GM21528 (cell line): ENCODE results near the gene LRP11.
A peak's percentile ranks its signal among the peaks of the same experiment; 100 is the strongest.
"Not testable (repeated sequence)": the region's sequence is repeated elsewhere in the genome, so short reads cannot be mapped to it uniquely, and the experiment has no call there.

Experiments
- ATAC-seq: cut with Tn5 transposase; IDR thresholded peaks from one replicate; pipeline ENCODE4 v1.9.1; 2021; ENCODE audit warnings: mild to moderate bottlenecking, moderate library complexity; ENCODE audit not compliant: unreplicated experiment, low FRiP score

LRP11 gene

GRCh38 chr6:149863698-149864577, at the start of gene LRP11:
Gene LRP11, minus strand, starts transcription at chr6:149864359. Its CDS starts 339 bp downstream, at chr6:149864020.
- ATAC-seq, result peak; percentile 91

DNA sequence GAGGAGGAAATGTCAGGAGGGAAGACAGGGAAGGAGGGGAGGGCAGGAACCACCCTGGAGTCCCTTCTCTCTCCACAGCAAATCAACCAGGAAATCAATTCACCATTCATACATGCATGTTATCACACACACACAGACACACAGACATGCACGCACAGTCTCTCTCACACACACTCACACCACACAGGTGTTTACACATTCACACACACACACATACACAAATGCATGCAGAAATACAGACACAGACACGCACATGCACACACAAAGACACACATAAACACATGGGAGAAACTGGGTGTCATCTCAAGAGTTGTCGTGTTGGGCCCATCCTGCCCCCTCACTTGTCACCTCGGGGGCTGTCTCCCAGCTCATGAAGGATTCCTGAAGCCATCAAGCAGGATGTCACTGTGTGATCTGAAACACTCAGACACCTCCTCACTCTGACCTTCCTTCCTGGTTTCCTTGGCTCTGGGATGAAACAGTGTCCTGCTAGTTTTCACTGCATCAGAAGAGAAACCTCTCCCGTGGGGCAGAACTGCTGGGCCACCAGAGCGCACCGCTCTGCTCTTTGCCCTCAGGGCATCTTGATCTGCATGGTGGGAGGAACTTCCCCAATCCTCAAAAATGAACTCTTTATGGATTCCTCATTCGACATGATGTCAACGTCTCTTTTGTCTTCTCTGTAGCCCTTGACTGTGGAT, 49.5 kb upstream of the LRP11 start:
- no peak for ATAC-seq

GRCh38 chr6:149913085-149913484, 48.9 kb upstream of the LRP11 start:
- no peak for ATAC-seq

- not testable (repeated sequence) for ATAC-seq
These were observed 48.5 kb upstream of the LRP11 start for GRCh38 chr6:149912680-149913079.

- no peak for ATAC-seq
These were observed 46.6 kb upstream of the LRP11 start for GRCh38 chr6:149910721-149911151.

DNA sequence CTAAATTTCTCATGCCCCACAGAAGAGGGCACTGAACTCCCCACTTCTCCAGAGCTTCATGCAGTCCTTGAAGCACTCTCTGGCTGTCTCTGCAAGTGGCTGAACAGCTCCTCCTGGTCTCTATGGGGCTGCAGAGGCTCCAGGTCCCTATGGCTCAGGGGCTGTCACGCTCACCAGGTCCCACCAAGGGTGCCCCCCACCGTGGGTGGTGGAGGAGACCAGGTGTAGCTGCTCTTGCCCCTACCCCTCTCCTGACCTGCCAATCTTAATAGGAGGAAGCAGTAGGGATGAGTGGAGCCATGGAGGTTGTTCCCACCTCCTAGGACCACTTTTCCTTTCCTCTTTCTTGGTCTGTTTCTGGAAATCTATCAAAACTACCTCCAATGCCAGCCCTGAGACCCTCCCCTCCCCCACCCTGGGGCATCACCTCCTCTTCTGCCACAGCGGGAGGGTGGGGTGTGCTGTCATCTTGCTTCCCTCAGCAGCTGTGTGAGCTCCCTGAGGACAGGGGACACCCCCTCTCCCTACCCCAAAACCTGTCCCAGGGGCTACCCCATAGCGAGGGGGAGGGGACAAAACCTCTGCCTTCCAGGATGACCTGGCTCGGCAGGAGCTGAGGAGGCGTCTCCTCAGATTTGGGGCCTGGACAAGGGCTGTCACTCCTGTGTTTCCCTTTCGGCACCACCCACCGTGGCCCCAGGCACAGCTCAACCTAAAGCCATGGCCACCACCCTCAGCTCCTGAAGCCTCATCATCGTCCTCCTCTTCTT, 45.7 kb upstream of the LRP11 start:
- no peak for ATAC-seq

DNA sequence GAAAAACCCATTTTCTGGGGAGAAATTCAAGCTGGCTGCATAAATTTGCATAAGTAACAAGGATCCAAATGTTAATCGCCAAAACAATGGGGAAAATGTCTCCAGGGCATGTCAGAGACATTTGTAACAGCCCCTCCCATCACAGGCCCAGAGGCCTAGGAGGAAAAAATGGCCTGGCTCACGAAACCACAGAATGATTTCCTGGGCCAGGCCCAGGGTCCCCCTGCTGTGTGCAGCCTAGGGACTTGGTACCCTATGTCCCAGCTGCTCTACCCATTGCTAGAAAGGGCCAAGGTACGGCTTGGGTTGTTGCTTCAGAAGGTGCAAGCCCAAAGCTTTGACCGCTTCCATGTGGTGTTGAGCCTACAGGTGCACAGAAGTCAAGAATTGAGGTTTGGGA, 44.3 kb upstream of the LRP11 start:
- not testable (repeated sequence) for ATAC-seq

DNA sequence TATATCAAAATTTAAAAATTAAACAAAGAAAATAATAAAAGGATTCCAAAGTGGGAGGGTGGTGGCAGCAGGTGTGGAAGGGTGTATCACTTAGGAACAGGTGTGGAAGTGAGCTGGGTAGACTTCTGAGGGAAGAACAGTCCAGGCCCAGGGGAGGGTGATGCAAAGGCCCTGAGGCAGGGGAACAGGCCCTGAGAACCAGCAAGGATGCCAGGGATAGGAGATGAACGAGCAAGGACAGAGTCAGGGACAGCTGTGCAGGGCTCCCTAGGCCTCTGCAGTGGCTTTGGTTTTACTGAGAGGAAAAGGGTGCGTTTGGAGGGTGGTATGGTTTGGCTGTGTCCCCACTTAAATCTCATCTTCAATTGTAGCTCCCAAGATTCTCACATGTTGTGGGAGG, 43.2 kb upstream of the LRP11 start:
- ATAC-seq, result no peak

DNA sequence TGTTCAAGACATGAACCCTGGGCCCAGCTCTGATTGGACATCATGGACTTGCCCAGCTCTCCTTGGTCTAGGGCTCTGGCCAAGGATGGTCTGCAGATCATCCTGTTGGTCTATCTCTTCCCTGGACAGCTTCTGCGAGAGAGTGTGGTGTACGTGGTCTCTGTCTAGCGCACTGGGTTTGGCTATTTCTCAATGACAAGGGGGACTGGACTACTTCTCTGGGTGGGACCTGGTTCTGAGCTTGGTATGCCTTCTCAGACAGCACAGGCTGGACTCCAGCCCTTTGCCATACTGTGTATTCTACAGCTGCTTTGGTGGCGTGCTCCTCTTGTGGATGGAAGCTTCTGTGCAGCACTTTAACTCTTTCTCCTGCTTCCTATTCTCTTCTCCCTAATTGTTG, 42.2 kb upstream of the LRP11 start:
- no peak for ATAC-seq

DNA sequence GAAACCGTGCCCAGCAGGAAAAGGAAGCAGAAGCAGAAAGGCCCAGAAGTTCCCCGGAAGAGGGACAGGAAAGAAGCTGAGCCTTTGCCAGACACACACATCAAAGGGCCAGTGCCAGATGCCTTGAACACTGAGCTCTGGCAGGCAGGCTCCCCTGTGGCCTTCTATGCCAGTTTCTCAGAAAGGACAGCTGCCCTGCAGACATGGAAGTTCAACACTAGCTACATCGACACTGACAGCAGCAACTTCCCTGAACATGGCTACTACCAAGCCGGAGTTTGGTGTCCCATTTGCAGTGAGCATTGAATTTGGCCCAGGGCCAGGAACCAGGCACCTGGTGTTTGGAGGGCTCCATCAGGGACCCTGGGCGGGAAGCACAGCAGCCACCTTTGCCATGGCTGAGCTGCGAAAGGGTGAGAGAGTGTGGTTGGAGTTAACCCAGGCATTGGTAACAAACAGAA, 41.8 kb upstream of the LRP11 start:
- no peak for ATAC-seq

- no peak for ATAC-seq
These were observed 41.3 kb upstream of the LRP11 start for GRCh38 chr6:149905371-149905910.

GRCh38 chr6:149904661-149905370, 40.7 kb upstream of the LRP11 start:
- ATAC-seq, result no peak

DNA sequence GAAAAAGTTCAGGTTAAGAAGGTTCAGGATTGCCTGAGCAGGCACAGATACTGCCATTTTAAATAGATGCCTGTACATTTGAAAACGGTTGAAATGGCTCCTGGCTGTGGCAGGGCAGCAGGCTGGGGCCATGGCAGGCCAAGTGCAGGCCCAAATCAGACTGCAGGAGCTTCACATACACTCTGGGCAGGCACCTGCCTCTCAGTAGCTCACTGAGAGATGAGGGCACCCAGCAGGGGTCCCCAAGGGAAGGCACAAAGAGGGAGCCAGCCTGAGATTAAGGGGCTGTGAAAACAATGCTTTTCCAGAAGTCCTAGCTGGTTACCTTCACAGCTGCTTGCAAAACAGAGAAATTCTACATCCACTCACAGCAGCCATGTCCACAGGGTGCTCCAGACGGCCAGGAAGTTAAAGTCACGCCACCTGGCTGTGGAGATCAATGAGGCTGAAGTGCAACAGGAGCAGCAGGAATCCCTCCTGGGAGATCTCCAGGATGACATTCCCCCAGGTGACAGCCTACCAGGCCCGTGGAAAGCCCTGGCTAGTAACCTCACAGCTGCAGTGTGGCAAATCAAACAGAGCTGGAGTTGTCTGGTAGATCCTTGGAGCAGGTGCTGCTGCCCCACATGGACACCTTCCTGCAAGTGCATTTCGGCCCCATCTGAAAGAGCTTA, 39.9 kb upstream of the LRP11 start:
- ATAC-seq, result no peak

GRCh38 chr6:149901444-149902140, 37.4 kb upstream of the LRP11 start:
- ATAC-seq, result no peak

- no peak for ATAC-seq
These were observed 36.7 kb upstream of the LRP11 start for GRCh38 chr6:149900620-149901443.

GRCh38 chr6:149899926-149900619, 35.9 kb upstream of the LRP11 start:
- ATAC-seq, result no peak

DNA sequence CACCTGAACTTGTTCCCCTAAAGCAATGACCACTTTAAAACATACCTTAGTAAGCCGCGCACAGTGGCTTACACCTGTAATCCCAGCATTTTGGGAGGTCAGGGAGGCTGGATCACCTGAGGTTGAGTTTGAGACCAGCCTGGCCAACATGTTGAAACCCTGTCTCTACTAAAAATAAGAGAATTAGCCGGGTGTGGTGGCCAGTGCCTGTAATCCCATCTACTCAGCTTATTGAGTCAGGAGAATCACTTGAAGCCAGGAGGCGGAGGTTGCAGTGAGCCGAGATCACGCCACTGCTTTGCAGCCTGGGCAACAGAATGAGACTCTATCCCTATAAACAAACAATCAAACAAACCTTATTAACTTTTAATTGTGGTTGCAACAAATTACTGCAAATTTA, 35.3 kb upstream of the LRP11 start:
- ATAC-seq, result no peak
